ENCODE data around the gene TIPIN.
"Not testable (repeated sequence)": the region's sequence is repeated elsewhere in the genome, so short reads cannot be mapped to it uniquely, and the experiment has no call there.

TIPIN gene

GRCh38 chr15:66393037-66393436 lies 36.6 kb upstream of the TIPIN start:
- TF ChIP-seq ZNF121 (tag by site-specific recombination; IDR thresholded peaks at IDR 0.05), result 0 out of 2 replicates have a peak, but pooled peaks have one; percentile 21
- peaks cover 11 to 23% of the 10 kb centered on the region in 2 experiments; a peak in 2 of 3 replicates for H3K36me3 ChIP-seq (ENCODE audit: control insufficient read depth in 2 of 2, insufficient read depth in 1 of 2, low read length in 2 of 2)
- POLR2A ChIA-PET; H3K9me3 ChIP-seq (ENCODE audit: control insufficient read depth, insufficient read depth, low read depth, low read length); H3K27ac ChIP-seq (ENCODE audit: extremely low read depth, low read depth, low read length); H3K4me1 ChIP-seq (ENCODE audit: control insufficient read depth, insufficient read depth, low read length); H3K4me3 ChIP-seq (ENCODE audit: low read depth, low read length): not testable (repeated sequence)
- CTCF ChIA-PET, result interaction anchor here (0.6 kb wide), 1 partner anchor 105 kb away, joined by 3 read pairs; the partner anchor contains the start of gene SNAPC5

GRCh38 chr15:66390678-66391077 lies 34.2 kb upstream of the TIPIN start:
- H3K4me3 ChIP-seq (ENCODE audit: low read depth, low read length), result no peak overlapping the region
- ChIA-PET POLR2A (no interaction called here), CTCF (interaction anchor here (0.7 to 1.7 kb wide), 3 partner anchors 12 to 983 kb away, joined by 3 read pairs; no protein-coding TSS in a partner anchor)
- TF ChIP-seq ZNF16 (tag by site-specific recombination; IDR thresholded peaks at IDR 0.05; ENCODE audit: low read depth), result no peak
- TF ChIP-seq TSHZ1 (tag by site-specific recombination; IDR thresholded peaks at IDR 0.05; ENCODE audit: borderline replicate concordance), result no peak
- 0 out of 2 replicates have a peak, but pooled peaks have one; percentile 29 for TF ChIP-seq PRDM10 (tag by site-specific recombination; IDR thresholded peaks at IDR 0.05)
- peak; percentile 60; the same call in 1 of the 2 replicates for TF ChIP-seq KLF17 (tag by site-specific recombination; IDR thresholded peaks at IDR 0.05)
- TF ChIP-seq ZNF10 (tag by site-specific recombination; IDR thresholded peaks at IDR 0.05), result no peak
- H3K4me1 ChIP-seq (ENCODE audit: control insufficient read depth, insufficient read depth, low read length), result peaks cover 5% of the 10 kb centered on the region; the same call in 1 of the 2 replicates
- H3K27ac ChIP-seq (ENCODE audit: extremely low read depth, low read depth, low read length), result no peak overlapping the region
- peaks cover 4 to 23% of the 10 kb centered on the region in 2 experiments; a peak in 2 of 3 replicates for H3K36me3 ChIP-seq (ENCODE audit: control insufficient read depth in 2 of 2, insufficient read depth in 1 of 2, low read length in 2 of 2)
- no peaks in the 10 kb centered on the region for H3K9me3 ChIP-seq (ENCODE audit: control insufficient read depth, insufficient read depth, low read depth, low read length)

- no peak overlapping the region for H3K27ac ChIP-seq (ENCODE audit: extremely low read depth, low read depth, low read length)
- peaks cover 5% of the 10 kb centered on the region; the same call in 1 of the 2 replicates for H3K4me1 ChIP-seq (ENCODE audit: control insufficient read depth, insufficient read depth, low read length)
- peaks cover 0 to 23% of the 10 kb centered on the region in 2 experiments; a peak in 2 of 3 replicates for H3K36me3 ChIP-seq (ENCODE audit: control insufficient read depth in 2 of 2, insufficient read depth in 1 of 2, low read length in 2 of 2)
- H3K4me3 ChIP-seq (ENCODE audit: low read depth, low read length), result no peak overlapping the region
- TF ChIP-seq KLF10 (tag by site-specific recombination; IDR thresholded peaks at IDR 0.05) (no peak), AEBP2 (tag by site-specific recombination; IDR thresholded peaks at IDR 0.05; ENCODE audit: borderline replicate concordance) (no peak), ZNF248 (tag by site-specific recombination; IDR thresholded peaks at IDR 0.05) (no peak), ZNF202 (tag by site-specific recombination; IDR thresholded peaks at IDR 0.05; ENCODE audit: borderline replicate concordance) (no peak), ZBTB10 (tag by site-specific recombination; IDR thresholded peaks at IDR 0.05) (no peak), ZNF501 (tag by site-specific recombination; IDR thresholded peaks at IDR 0.05) (no peak), PRDM1 (tag by site-specific recombination; IDR thresholded peaks at IDR 0.05) (peak; percentile 94), ZNF530 (tag by site-specific recombination; IDR thresholded peaks at IDR 0.05; ENCODE audit: low read depth) (no peak), ZNF514 (tag by site-specific recombination; IDR thresholded peaks at IDR 0.05) (no peak), ZNF776 (tag by site-specific recombination; IDR thresholded peaks at IDR 0.05; ENCODE audit: borderline replicate concordance) (no peak), ZNF664 (tag by site-specific recombination; IDR thresholded peaks at IDR 0.05) (peak; percentile 98), ZNF521 (tag by site-specific recombination; IDR thresholded peaks at IDR 0.05) (no peak)
- CTCF ChIA-PET, result interaction anchor here (0.5 to 4.8 kb wide), 4 partner anchors 34 to 982 kb away, joined by 3 to 58 read pairs (median 3); partner anchors contain the start of gene SNAPC5
- POLR2A ChIA-PET, result no interaction called here
- no peaks in the 10 kb centered on the region for H3K9me3 ChIP-seq (ENCODE audit: control insufficient read depth, insufficient read depth, low read depth, low read length)
These were observed 33.4 kb upstream of the TIPIN start for GRCh38 chr15:66389859-66390381.
